ENCODE measurements around the gene AGFG1.

Gene AGFG1

DNA sequence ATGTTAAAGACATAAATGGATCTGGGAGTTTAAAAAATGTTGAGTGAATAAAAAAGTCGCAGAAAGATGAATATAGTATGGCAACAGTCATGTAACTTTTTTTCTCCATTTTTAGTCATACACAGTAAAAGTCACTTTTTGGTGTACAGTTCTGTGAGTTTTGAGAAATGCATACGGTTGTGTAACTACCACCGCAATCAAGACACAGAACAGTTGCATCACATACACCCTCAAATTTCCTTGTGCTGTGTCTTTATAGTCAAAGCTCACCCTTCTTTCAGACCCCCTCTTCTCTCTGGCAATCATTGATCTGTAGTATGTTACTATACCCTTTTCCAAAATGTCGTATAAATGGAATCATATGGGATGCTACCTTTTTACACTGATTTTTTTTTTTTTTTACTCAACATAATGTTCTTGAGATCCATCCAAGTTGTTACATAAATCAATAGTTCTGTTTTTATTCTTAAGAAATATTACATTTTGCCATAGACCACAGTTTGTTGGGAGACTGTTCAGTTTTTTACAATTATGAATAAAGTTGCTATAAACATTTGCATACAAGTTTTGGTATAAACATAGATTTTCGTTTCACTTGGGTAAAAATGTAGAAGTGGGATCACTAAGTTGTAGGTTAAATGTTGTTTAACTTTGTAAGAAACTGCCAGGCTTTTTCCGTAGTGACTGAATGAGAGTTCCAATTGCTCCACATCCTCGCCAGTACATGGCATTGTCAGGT lies 35.4 kb upstream of the AGFG1 start:
- H3K9me3 ChIP-seq, result no peaks in the 10 kb centered on the region
- H3K4me1 ChIP-seq (ENCODE audit: control insufficient read depth in 1 of 2, insufficient read depth in 1 of 2, low read depth in 1 of 2, low read length in 1 of 2), result peaks cover 47 to 61% of the 10 kb centered on the region in 2 experiments
- peak overlapping the region; percentile 81 for H3K27ac ChIP-seq
- H3K4me3 ChIP-seq (ENCODE audit: low read depth in 1 of 2, low read length in 1 of 2), result peak overlapping the region in 1 of 2 experiments; percentile 26
- no peaks in the 10 kb centered on the region for H3K36me3 ChIP-seq
- H3K27me3 ChIP-seq, result no peaks in the 10 kb centered on the region
- TF ChIP-seq CTCF (IDR thresholded peaks at IDR 0.05), result no peak

DNA sequence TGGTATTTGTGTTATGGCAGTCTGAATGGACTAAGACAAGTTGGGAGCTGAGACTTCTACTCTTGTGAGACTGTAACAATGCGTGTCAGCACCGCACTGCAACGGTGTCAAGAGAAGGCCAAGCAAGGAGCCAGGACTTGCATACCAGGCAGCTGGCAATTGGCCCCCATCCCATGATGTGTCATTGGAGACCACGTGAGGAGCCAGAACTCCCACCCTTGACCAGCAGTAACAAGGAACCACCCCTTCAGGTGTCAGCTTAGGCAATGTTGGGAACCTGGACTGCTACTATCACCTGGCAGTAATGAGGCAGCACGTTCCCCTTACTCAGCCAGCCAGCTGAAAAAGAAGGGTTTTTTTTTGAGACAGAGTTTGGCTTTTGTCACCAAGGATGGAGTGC lies 32.7 kb upstream of the AGFG1 start:
- H3K27ac ChIP-seq, result no peak overlapping the region
- no peak for TF ChIP-seq CTCF (IDR thresholded peaks at IDR 0.05)
- H3K4me3 ChIP-seq (ENCODE audit: low read depth in 1 of 2, low read length in 1 of 2), result no peak overlapping the region
- H3K9me3 ChIP-seq, result no peaks in the 10 kb centered on the region
- H3K27me3 ChIP-seq, result no peaks in the 10 kb centered on the region
- no peaks in the 10 kb centered on the region for H3K36me3 ChIP-seq
- H3K4me1 ChIP-seq (ENCODE audit: control insufficient read depth in 1 of 2, insufficient read depth in 1 of 2, low read depth in 1 of 2, low read length in 1 of 2), result peaks cover 54 to 60% of the 10 kb centered on the region in 2 experiments

DNA sequence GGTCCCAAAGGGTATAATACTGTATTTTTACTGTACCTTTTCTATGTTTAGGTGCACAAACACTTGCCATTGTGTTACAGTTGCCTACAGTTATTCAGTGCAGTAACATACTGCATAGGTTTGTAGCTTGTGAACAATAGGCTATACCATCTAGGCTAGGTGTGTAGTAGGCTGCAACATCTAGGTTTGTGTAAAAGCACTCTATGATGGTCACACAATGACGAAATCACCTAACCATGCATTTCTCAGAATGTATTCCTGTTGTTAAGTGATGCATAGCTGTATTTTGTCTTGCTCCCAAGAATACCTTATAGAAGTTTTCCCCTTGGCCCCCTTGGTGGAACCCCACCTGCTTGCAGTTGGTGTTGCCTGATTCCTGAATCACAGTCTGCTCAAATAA lies 29.3 kb upstream of the AGFG1 start:
- no peaks in the 10 kb centered on the region for H3K36me3 ChIP-seq
- no peak for TF ChIP-seq CTCF (IDR thresholded peaks at IDR 0.05)
- H3K27ac ChIP-seq, result no peak overlapping the region
- no peaks in the 10 kb centered on the region for H3K27me3 ChIP-seq
- H3K9me3 ChIP-seq, result no peaks in the 10 kb centered on the region
- H3K4me3 ChIP-seq (ENCODE audit: low read depth in 1 of 2, low read length in 1 of 2), result no peak overlapping the region
- peaks cover 24 to 30% of the 10 kb centered on the region in 2 experiments for H3K4me1 ChIP-seq (ENCODE audit: control insufficient read depth in 1 of 2, insufficient read depth in 1 of 2, low read depth in 1 of 2, low read length in 1 of 2)

DNA sequence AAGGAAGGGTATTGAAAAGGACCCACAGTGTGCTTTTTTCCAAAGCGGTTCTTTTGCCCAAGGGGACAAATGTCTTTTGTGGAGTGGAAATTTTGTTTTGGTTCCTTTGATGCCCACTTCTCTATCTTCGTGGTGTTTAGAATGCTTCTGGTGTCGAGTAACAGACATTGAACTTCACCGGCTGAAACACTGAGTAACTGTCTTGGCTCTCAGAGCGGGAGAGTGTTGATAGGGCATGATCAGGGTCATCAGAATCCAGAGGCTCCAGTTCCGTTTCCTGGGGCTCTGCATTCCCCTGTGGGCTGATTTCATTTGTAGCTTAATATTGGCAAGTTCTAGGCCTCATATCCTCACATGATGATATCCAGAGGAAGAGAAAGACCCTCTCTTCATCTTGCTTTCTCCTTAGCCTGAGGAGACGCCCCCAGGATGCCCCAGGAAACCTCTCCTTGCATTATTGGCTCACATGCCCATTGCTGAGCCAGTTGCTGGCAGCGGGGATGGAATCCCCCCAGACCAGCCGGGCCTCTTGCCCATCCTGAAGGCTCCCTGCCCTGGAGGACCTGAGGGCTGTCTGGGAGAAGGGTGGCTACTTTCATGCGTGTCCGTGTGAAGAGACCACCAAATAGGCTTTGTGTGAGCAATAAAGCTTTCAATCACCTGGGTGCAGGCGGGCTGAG lies 27.9 kb upstream of the AGFG1 start:
- H3K9me3 ChIP-seq, result no peaks in the 10 kb centered on the region

DNA sequence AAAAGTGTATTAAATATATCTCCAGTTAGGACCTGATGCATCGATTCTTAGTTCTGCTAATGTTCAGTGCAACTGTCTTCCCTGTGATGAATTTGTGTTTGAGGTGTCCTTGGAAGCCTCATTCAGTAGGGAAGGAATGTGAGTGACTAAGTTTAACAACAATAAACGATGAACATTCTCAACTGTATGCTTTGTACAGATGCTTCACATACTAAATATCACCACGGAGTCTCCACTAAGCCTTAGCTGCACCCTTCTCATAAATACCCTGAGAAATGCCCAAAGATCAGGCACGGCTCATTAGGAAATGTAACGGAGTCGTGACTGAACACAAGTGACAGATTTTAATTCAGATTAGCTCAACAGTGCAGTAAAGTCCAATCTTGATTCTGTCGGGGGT lies 24.4 kb upstream of the AGFG1 start:
- no peaks in the 10 kb centered on the region for H3K9me3 ChIP-seq
- no peak for TF ChIP-seq CTCF (IDR thresholded peaks at IDR 0.05)
- no peak overlapping the region for H3K27ac ChIP-seq
- H3K36me3 ChIP-seq, result no peaks in the 10 kb centered on the region
- peaks cover 53% of the 10 kb centered on the region in 2 experiments for H3K4me1 ChIP-seq (ENCODE audit: control insufficient read depth in 1 of 2, insufficient read depth in 1 of 2, low read depth in 1 of 2, low read length in 1 of 2)
- H3K4me3 ChIP-seq (ENCODE audit: low read depth in 1 of 2, low read length in 1 of 2), result no peak overlapping the region
- H3K27me3 ChIP-seq, result no peaks in the 10 kb centered on the region

More for the DNA sequence above, 27.9 kb upstream of the AGFG1 start:
- Histone ChIP-seq H3K27ac (no peak overlapping the region), H3K27me3 (no peaks in the 10 kb centered on the region), H3K36me3 (no peaks in the 10 kb centered on the region), H3K4me1 (ENCODE audit: control insufficient read depth in 1 of 2, insufficient read depth in 1 of 2, low read depth in 1 of 2, low read length in 1 of 2) (peaks cover 25 to 28% of the 10 kb centered on the region in 2 experiments), H3K4me3 (ENCODE audit: low read depth in 1 of 2, low read length in 1 of 2) (no peak overlapping the region)
- no peak for TF ChIP-seq CTCF (IDR thresholded peaks at IDR 0.05)

Data from neutrophil (primary cell).